CD4-positive, alpha-beta T cell treated with Interleukin-1 beta for 1 hour (primary cell): ENCODE results near the gene CBX1.
"Not testable (repeated sequence)": the region's sequence is repeated elsewhere in the genome, so short reads cannot be mapped to it uniquely, and the experiment has no call there.

ENCODE experiments used
- DNase-seq, 2 donors: peaks; one replicate each; pipeline ENCODE4 v3.0.0-alpha.2; 2020 to 2022

CBX1 gene

GRCh38 chr17:48071654-48072053, 29.6 kb downstream of the CBX1 start:
- DNase-seq: no peak

- DNase-seq: no peak
Measured at GRCh38 chr17:48070195-48070594, 31.1 kb downstream of the CBX1 start.

GRCh38 chr17:48068491-48068961, 32.8 kb downstream of the CBX1 start:
- no peak for DNase-seq

- DNase-seq: not testable (repeated sequence)
Measured at GRCh38 chr17:48067808-48068207, 33.5 kb downstream of the CBX1 start.

- no peak for DNase-seq
Measured at GRCh38 chr17:48067245-48067644, 34.0 kb downstream of the CBX1 start.

GRCh38 chr17:48066656-48067055, 34.6 kb downstream of the CBX1 start:
- DNase-seq: no peak

GRCh38 chr17:48066192-48066591, 35.1 kb downstream of the CBX1 start:
- no peak for DNase-seq

GRCh38 chr17:48064638-48065037, 36.6 kb downstream of the CBX1 start:
- DNase-seq: no peak

- DNase-seq: no peak
Measured at GRCh38 chr17:48062273-48062672, 39.0 kb downstream of the CBX1 start.

GRCh38 chr17:48060249-48060648, 41.0 kb downstream of the CBX1 start:
- no peak for DNase-seq

GRCh38 chr17:48059125-48059668, 42.1 kb downstream of the CBX1 start:
- no peak for DNase-seq

- no peak for DNase-seq
Measured at GRCh38 chr17:48058393-48059124, 42.7 kb downstream of the CBX1 start.

- no peak for DNase-seq
Measured at GRCh38 chr17:48057626-48058025, 43.7 kb downstream of the CBX1 start.

- DNase-seq: no peak
Measured at GRCh38 chr17:48056879-48057278, 44.4 kb downstream of the CBX1 start.

GRCh38 chr17:48056246-48056745, 45.0 kb downstream of the CBX1 start:
- DNase-seq: no peak

- peak in 1 of 2 donors; percentile 14 for DNase-seq
Measured at GRCh38 chr17:48055531-48056245, 45.6 kb downstream of the CBX1 start.

- DNase-seq: no peak
Measured at GRCh38 chr17:48054238-48055185, 46.8 kb downstream of the CBX1 start.

GRCh38 chr17:48053758-48054237, 47.5 kb downstream of the CBX1 start:
- DNase-seq: no peak

- no peak for DNase-seq
Measured at GRCh38 chr17:48052956-48053757, 48.1 kb downstream of the CBX1 start.

- peak in 1 of 2 donors; percentile 28 for DNase-seq
Measured at GRCh38 chr17:48051706-48052486, 49.4 kb downstream of the CBX1 start.

- DNase-seq: no peak
Measured at GRCh38 chr17:48051283-48051682, 50.0 kb downstream of the CBX1 start.
